ENCODE data around the gene NUAK1.
"Not testable (repeated sequence)": the region's sequence is repeated elsewhere in the genome, so short reads cannot be mapped to it uniquely, and the experiment has no call there.

Gene NUAK1

GRCh38 chr12:106030210-106031071, 108.3 kb downstream of the NUAK1 start:
- DNase-seq, result no peak

- DNase-seq, result no peak
These were observed 109.2 kb downstream of the NUAK1 start for GRCh38 chr12:106029532-106029931.

DNA sequence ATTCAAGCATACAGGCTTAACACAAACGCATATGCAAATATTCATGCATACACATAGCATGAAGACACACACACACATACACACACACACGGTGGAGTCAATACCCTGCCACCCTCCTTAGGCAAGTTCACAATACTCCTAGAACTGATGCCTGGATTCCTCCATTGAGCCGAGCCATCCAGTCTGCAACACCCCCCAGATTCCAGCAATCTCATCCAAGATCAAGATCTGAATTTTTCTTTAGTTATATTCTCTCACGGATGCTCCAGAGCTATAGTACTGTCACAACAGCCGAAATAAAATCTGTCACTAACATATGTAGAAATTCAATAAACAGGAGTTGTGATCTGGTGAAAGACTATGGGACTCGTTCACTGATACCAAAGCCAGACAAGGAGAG, 110.8 kb downstream of the NUAK1 start:
- no peak for DNase-seq

DNA sequence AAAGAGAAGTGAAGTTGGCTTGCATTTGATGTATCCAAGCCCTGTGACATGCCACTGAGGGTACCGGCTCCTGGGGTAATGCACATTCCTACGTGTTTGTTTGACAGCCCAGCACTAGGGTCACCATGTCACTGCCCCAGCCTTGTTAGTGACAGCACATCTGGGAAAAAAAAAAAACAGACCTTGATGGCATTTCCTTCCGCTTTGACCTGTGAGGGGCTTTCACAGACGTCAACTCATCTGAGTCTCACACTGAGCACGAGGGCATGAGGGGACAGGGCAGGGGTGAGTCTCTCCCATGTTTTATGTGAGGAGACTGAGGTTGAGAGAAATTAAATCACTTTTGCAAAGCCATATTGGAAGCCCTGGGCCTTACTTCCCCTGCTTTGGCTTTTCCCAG, 111.5 kb downstream of the NUAK1 start:
- DNase-seq, result no peak

GRCh38 chr12:106025129-106025528, 113.6 kb downstream of the NUAK1 start:
- no peak for DNase-seq

- DNase-seq, result no peak
These were observed 115.7 kb downstream of the NUAK1 start for GRCh38 chr12:106023039-106023438.

DNA sequence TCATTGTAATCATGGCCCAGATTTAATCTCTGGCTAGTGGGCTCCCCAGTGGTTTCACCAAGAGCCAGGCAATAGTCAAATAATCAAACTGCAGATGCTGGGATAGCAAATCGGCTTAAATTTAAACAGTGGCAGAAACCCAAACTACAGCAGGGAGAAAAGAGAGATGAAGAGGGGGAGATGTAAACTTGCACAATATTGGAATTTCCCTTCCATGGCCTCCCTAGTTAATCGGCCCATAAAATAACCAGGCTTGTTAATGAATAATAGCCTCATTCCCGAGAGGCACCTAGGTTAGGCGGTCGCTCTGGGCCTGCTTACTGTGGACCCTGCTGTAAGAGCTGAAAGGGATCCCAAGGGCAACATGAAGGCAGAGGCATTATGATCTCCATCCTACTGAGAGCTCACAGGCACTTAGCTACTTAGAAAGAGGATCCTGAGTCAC, 116.2 kb downstream of the NUAK1 start:
- no peak for DNase-seq

DNA sequence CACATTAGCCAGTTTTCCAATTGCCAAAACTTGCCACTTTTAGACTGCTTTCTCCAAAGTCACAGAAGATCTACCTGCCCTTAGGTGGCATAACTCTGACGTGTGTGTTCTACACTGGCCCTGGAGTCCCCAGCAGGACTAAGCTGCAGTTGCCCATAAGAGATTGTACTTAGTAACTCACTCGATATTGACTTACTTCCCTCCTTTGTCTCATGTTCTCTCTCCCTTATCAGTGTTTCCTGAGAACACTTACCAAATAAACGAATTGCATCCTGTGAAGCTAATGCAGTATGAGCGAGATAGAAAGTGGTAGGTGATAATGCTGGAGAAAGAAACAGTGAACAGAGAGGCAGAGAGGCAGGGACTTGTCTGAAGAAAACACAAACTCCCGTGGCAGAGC, 117.2 kb downstream of the NUAK1 start:
- DNase-seq, result no peak

DNA sequence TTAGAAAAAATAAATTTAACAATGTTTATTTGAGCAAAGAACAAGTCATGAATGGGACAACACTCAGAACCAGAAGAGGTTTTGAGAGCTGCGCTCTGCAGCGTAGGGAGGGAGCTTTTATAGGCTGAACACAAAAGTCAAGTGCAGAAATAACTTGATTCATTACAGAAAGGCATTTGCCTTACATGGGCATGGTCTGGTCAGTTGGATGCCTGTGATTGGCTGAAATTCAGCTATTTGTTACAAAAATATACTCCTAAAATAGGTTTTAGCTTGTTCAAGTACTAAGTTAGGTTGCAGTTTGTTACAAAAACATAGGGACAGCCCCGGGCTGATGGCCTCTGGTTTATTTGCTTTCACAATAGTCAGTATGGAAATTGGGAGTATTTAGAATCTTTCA, 118.0 kb downstream of the NUAK1 start:
- DNase-seq, result no peak

GRCh38 chr12:106019144-106019543, 119.6 kb downstream of the NUAK1 start:
- DNase-seq, result no peak

DNA sequence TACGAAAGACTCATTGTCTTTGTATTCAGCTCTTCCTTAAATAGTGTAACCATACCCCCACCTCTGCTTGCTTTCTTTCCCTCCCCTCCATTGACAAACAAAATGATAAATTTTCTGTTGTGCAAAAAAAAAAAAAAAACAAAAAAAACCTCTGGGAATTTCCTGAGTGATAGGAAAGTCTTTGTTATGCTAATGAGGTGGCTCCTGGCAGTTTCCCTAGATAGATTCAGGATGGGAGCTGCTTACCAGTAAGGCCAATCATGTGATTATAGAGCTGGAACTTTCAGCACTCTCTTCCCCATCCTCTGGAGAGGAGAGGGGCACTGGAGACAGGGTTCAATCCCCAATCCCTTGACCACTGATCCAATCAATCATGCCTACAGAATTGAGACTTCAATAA, 120.5 kb downstream of the NUAK1 start:
- no peak for DNase-seq

DNA sequence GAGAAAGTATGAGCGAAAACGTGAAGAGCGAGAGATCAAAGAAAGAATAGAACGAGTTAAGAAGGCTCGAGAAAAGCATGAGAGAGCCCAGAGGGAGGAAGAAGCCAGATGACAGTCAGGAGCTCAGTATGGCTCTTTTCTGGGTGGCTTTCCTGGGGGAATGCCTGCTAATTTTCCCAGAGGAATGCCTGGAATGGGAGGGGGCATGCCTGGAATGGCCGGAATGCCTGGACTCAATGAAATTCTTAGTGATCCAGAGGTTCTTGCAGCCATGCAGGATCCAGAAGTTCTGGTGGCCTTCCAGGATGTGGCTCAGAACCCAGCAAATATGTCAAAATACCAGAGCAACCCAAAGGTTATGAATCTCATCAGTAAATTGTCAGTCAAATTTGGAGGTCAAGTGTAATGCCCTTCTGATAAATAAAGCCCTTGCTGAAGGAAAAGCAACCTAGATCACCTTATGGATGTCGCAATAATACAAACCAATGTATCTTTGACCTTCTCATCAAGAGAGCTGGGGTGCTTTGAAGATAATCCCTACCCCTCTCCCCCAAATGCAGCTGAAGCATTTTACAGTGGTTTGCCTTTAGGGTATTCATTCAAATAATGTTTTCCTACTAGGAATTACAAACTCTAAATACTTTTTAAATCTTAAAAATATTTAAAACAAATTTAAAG, 122.0 kb downstream of the NUAK1 start:
- DNase-seq, result not testable (repeated sequence)

GRCh38 chr12:106015646-106016045, 123.1 kb downstream of the NUAK1 start:
- DNase-seq, result no peak

DNA sequence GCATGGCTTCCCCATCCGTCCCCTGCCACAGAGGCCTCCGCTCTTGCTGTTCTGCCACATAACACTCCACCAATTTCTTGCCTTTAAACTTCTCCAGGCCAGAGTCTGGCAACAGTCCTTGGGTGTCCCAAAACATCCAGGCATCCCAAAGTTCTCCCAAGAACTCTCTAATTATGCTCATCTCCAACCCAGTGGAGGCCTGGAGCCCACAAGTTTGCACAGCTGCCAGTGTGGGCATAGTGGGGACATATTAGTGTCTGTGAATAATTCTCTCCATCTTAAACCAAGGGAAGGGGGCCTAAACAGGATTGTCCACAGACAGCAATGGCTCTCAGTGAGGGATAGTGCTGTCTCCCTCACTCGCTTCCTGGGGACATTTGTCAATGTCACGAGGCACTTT, 124.8 kb downstream of the NUAK1 start:
- no peak for DNase-seq

Measured in stimulated activated CD4-positive, alpha-beta T cell treated with anti-CD3 and anti-CD28 coated beads, Interleukin-4, amount 100 ng/mL, for 24 hours (primary cell).